ENCODE results near the gene PGD. TPM values are rescaled to one million over a fixed set of nuclear protein-coding genes. Genes with fewer than 3 reads are reported as not detected.
A peak's percentile ranks its signal among the peaks of the same experiment; 100 is the strongest.

Gene PGD
- 100 to 1,000 TPM; 126 to 130 TPM for total RNA-seq

GRCh38 chr1:10398734-10399443 is at the start of gene PGD:
PGD (plus strand) TSS chr1:10399064; CDS start chr1:10399118, 54 bp downstream.
- H3K4me1 Mint-ChIP-seq (ENCODE audit: low read depth): peaks cover 27% of the 10 kb centered on the region
- no peak for TF ChIP-seq CTCF (IDR thresholded peaks at IDR 0.05)
- peak; percentile 99 for DNase-seq
- intact Hi-C loops (cut with micrococcal nuclease): no loop called here
- H3K27me3 Mint-ChIP-seq: no peaks in the 10 kb centered on the region
- H3K27ac Mint-ChIP-seq: peak within 1 kb of the TSS; percentile 82
- ChIA-PET POLR2A (interaction anchor here (0.6 to 2.3 kb wide), 4 partner anchors 11 to 115 kb away, joined by 3 to 6 read pairs (median 4); no protein-coding TSS in a partner anchor), CTCF (interaction anchor here (1.0 to 2.0 kb wide), 5 partner anchors 10 to 189 kb away, joined by 3 to 7 read pairs (median 4); partner anchors contain the start of genes CENPS and KIF1B)
- peak; percentile 98 for ATAC-seq
- peak within 1 kb of the TSS; percentile 88 for H3K4me3 Mint-ChIP-seq
- H3K36me3 Mint-ChIP-seq (ENCODE audit: low read depth): peaks cover 21% of the 10 kb centered on the region
- H3K9me3 Mint-ChIP-seq: peaks cover 3% of the 10 kb centered on the region

GRCh38 chr1:10353282-10353681 is 45.6 kb upstream of the PGD start:
- H3K9me3 Mint-ChIP-seq: no peaks in the 10 kb centered on the region
- TF ChIP-seq CTCF (IDR thresholded peaks at IDR 0.05): no peak
- ATAC-seq (no peak), DNase-seq (no peak)
- POLR2A ChIA-PET: no interaction called here
- H3K27me3 Mint-ChIP-seq: no peaks in the 10 kb centered on the region
- no peak overlapping the region for H3K4me3 Mint-ChIP-seq
- intact Hi-C loops (cut with micrococcal nuclease): no loop called here
- no peaks in the 10 kb centered on the region for H3K36me3 Mint-ChIP-seq (ENCODE audit: low read depth)
- CTCF ChIA-PET: no interaction called here
- no peak overlapping the region for H3K27ac Mint-ChIP-seq
- no peaks in the 10 kb centered on the region for H3K4me1 Mint-ChIP-seq (ENCODE audit: low read depth)

GRCh38 chr1:10353693-10354092 is 45.2 kb upstream of the PGD start:
- intact Hi-C loops (cut with micrococcal nuclease): no loop called here
- no peaks in the 10 kb centered on the region for H3K27me3 Mint-ChIP-seq
- TF ChIP-seq CTCF (IDR thresholded peaks at IDR 0.05): no peak
- no peak overlapping the region for H3K4me3 Mint-ChIP-seq
- no peaks in the 10 kb centered on the region for H3K4me1 Mint-ChIP-seq (ENCODE audit: low read depth)
- DNase-seq (no peak), ATAC-seq (no peak)
- H3K27ac Mint-ChIP-seq: no peak overlapping the region
- CTCF ChIA-PET: no interaction called here
- H3K9me3 Mint-ChIP-seq: no peaks in the 10 kb centered on the region
- POLR2A ChIA-PET: no interaction called here
- no peaks in the 10 kb centered on the region for H3K36me3 Mint-ChIP-seq (ENCODE audit: low read depth)

GRCh38 chr1:10360045-10360444 is 38.8 kb upstream of the PGD start:
- H3K27ac Mint-ChIP-seq: peak overlapping the region; percentile 32
- ChIA-PET CTCF (interaction anchor here (1.1 to 1.2 kb wide), 2 partner anchors 23 to 150 kb away, joined by 4 read pairs; partner anchors contain the start of gene KIF1B), POLR2A (no interaction called here)
- DNase-seq (no peak), ATAC-seq (no peak)
- H3K4me1 Mint-ChIP-seq (ENCODE audit: low read depth): no peaks in the 10 kb centered on the region
- no peaks in the 10 kb centered on the region for H3K27me3 Mint-ChIP-seq
- intact Hi-C loops (cut with micrococcal nuclease): no loop called here
- no peaks in the 10 kb centered on the region for H3K9me3 Mint-ChIP-seq
- H3K4me3 Mint-ChIP-seq: no peak overlapping the region
- TF ChIP-seq CTCF (IDR thresholded peaks at IDR 0.05): no peak
- peaks cover 3% of the 10 kb centered on the region for H3K36me3 Mint-ChIP-seq (ENCODE audit: low read depth)

GRCh38 chr1:10361515-10361914 is 37.3 kb upstream of the PGD start:
- CTCF ChIA-PET: no interaction called here
- Mint-ChIP-seq H3K4me1 (ENCODE audit: low read depth) (no peaks in the 10 kb centered on the region), H3K36me3 (ENCODE audit: low read depth) (peaks cover 3% of the 10 kb centered on the region), H3K27me3 (no peaks in the 10 kb centered on the region), H3K27ac (no peak overlapping the region), H3K9me3 (no peaks in the 10 kb centered on the region), H3K4me3 (no peak overlapping the region)
- intact Hi-C loops (cut with micrococcal nuclease): no loop called here
- no peak for TF ChIP-seq CTCF (IDR thresholded peaks at IDR 0.05)
- ATAC-seq: no peak
- POLR2A ChIA-PET: no interaction called here
- no peak for DNase-seq
